GM21786 (cell line): ENCODE results near the gene GLRX.

ENCODE experiments used
- ATAC-seq: cut with Tn5 transposase; IDR thresholded peaks from one replicate; pipeline ENCODE4 v1.9.1; 2021; ENCODE audit not compliant: unreplicated experiment

GLRX gene

GRCh38 chr5:95810305-95811125, 12.0 kb downstream of the GLRX start:
- no peak for ATAC-seq

GRCh38 chr5:95809414-95809960, 13.0 kb downstream of the GLRX start:
- ATAC-seq, result no peak

- peak; percentile 99 for ATAC-seq
Observed at GRCh38 chr5:95808686-95809413, 13.7 kb downstream of the GLRX start.

- ATAC-seq, result no peak
Observed at GRCh38 chr5:95808013-95808685, 14.4 kb downstream of the GLRX start.

GRCh38 chr5:95806687-95807086, 15.8 kb downstream of the GLRX start:
- ATAC-seq, result no peak

GRCh38 chr5:95804736-95805539, 17.6 kb downstream of the GLRX start:
- ATAC-seq, result no peak

- no peak for ATAC-seq
Observed at GRCh38 chr5:95803271-95804148, 19.0 kb downstream of the GLRX start.

- ATAC-seq, result no peak
Observed at GRCh38 chr5:95801961-95802360, 20.6 kb downstream of the GLRX start.

GRCh38 chr5:95801532-95801931, 21.0 kb downstream of the GLRX start:
- ATAC-seq, result no peak

GRCh38 chr5:95800553-95800952, 22.0 kb downstream of the GLRX start:
- ATAC-seq, result no peak

GRCh38 chr5:95799191-95799835, 23.2 kb downstream of the GLRX start:
- no peak for ATAC-seq

GRCh38 chr5:95798545-95798944, 24.0 kb downstream of the GLRX start:
- ATAC-seq, result no peak

GRCh38 chr5:95798048-95798447, 24.5 kb downstream of the GLRX start:
- no peak for ATAC-seq

- no peak for ATAC-seq
Observed at GRCh38 chr5:95797301-95797700, 25.2 kb downstream of the GLRX start.

- ATAC-seq, result no peak
Observed at GRCh38 chr5:95794070-95794516, 28.4 kb downstream of the GLRX start.

GRCh38 chr5:95791751-95792150, 30.8 kb downstream of the GLRX start:
- no peak for ATAC-seq

- no peak for ATAC-seq
Observed at GRCh38 chr5:95788493-95788892, 34.0 kb downstream of the GLRX start.

- no peak for ATAC-seq
Observed at GRCh38 chr5:95786821-95787418, 35.6 kb downstream of the GLRX start.
